A673 (cell line): Measurements from ENCODE around the gene KCNQ1OT1.

Experiments used
- CTCF ChIP-seq: fragments of 300-800, 200-600 bp; sonication (generic); conservative IDR thresholded peaks from 2 replicates; pipeline ENCODE4 v1.5.1; 2017; ENCODE audit warnings: low read depth, mild to moderate bottlenecking, antibody characterized with exemption, low read length, moderate library complexity, mixed read lengths
- EZH2 ChIP-seq: fragments of 200-600 bp; sonication (generic); IDR thresholded peaks from 2 replicates; pipeline ENCODE4 v1.6.1; 2017; ENCODE audit warnings: borderline replicate concordance, low read depth, mild to moderate bottlenecking, mixed read lengths, antibody characterized with exemption, low read length; ENCODE audit not compliant: poor library complexity, severe bottlenecking

DNA sequence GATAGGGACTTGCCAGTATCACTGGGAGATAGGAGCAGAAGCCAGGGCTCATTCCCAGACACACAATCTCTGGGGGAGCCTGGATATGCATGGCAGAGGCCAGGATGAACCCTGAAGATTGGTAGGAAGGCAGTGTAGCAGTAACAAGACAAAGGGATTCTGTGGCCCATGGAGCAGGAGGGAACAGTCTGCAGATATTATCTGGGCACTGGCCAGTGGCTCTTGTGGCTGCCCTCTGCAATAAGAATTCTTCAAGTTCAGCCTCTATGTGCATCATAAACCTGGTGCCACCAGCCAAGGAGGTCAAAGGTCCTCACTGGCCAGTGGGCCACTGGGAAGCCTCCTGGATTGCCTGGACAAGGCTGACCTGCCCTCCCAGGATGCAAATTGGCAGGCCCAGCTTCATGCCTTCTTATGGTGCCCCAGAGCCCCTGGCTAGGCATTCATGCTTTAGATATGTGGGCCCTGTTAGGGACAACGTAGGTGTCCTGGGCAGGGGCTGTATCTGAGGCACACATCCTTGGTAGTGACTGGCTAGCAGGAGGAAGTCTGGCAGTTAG lies 29.2 kb downstream of the KCNQ1OT1 start:
- TF ChIP-seq CTCF (no peak), EZH2 (no peak)
